Coronary artery (tissue), 2 donors: ENCODE results near the gene MAGEA10.
"Not testable (repeated sequence)": the region's sequence is repeated elsewhere in the genome, so short reads cannot be mapped to it uniquely, and the experiment has no call there.

Experiments
- DNase-seq: peaks from one replicate; pipeline ENCODE4 v3.0.0-alpha.2; 2017; ENCODE audit warnings: low spot score
- H3K27ac ChIP-seq, 2 donors: fragments of 200-600 bp; sonication (generic); one replicate each; pipeline ENCODE4 v1.5.1; 2016 to 2019
- H3K4me3 ChIP-seq: fragments of 200-600 bp; sonication (generic); 2 replicates; pipeline ENCODE4 v1.5.1; 2016; ENCODE audit warnings: mild to moderate bottlenecking, moderate library complexity
- TF ChIP-seq, protein P1 (sequence below): fragments of 200-600 bp; sonication (generic); IDR thresholded peaks from one replicate; pipeline ENCODE4 v1.5.1; 2019; ENCODE audit warnings: antibody characterized with exemption

MAGEA10 gene

DNA sequence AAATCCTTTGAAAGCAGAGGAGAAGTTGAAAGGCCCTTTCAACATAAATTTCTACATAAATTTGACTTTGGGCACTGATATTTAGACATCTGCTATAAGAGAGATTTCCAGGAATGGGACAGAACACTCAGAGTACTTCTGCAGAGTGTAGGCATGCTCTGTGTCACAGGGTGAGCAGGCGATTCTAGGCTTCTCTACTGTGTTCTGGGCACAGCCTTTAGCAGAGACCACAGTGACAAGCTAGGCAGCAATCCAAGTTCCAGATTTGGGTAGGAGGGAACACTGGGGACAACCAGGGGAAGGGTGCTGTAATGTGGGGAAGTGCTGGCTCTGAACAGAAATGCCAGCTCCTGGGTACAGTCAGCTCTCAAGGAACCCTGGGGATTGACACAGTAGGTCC is 6.9 kb downstream of the MAGEA10 start:
- H3K4me3 ChIP-seq, result no peak overlapping the region
- TF ChIP-seq, protein P1, sequence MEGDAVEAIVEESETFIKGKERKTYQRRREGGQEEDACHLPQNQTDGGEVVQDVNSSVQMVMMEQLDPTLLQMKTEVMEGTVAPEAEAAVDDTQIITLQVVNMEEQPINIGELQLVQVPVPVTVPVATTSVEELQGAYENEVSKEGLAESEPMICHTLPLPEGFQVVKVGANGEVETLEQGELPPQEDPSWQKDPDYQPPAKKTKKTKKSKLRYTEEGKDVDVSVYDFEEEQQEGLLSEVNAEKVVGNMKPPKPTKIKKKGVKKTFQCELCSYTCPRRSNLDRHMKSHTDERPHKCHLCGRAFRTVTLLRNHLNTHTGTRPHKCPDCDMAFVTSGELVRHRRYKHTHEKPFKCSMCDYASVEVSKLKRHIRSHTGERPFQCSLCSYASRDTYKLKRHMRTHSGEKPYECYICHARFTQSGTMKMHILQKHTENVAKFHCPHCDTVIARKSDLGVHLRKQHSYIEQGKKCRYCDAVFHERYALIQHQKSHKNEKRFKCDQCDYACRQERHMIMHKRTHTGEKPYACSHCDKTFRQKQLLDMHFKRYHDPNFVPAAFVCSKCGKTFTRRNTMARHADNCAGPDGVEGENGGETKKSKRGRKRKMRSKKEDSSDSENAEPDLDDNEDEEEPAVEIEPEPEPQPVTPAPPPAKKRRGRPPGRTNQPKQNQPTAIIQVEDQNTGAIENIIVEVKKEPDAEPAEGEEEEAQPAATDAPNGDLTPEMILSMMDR, result no peak
- DNase-seq, result no peak
- H3K27ac ChIP-seq, result no peak overlapping the region

DNA sequence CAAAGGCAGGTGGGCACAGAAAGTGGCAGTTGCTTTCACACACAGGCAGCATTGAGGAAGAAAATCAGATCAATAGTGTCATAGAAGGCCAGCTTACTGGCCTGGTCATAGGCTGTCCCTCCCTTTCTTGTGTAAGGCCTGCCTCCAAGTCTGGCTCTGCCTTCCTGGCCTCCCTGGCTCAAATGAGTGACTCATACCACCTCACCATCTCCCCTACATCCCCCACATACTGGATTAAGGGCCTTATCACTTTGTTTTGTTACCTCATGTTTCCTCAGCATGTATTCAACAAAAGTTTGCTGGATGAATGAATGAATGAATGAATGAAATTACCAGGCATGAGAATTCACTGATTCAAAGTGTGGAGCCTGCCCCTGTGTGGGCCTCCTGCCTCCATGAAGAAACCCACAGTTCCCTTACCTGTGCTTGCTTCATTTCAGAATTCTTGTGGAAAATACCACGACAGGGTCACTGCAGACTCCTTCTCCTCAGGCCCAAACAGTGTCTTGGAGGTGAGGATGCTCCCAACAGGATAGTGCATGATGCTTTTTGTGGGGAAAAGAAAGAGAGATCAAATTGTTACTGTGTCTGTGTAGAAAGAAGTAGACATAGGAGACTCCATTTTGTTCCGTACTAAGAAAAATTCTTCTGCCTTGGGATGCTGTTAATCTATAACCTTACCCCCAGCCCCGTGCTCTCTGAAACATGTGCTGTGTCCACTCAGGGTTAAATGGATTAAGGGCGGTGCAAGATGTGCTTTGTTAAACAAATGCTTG is 9.1 kb downstream of the MAGEA10 start:
- not testable (repeated sequence) for DNase-seq, H3K27ac ChIP-seq

DNA sequence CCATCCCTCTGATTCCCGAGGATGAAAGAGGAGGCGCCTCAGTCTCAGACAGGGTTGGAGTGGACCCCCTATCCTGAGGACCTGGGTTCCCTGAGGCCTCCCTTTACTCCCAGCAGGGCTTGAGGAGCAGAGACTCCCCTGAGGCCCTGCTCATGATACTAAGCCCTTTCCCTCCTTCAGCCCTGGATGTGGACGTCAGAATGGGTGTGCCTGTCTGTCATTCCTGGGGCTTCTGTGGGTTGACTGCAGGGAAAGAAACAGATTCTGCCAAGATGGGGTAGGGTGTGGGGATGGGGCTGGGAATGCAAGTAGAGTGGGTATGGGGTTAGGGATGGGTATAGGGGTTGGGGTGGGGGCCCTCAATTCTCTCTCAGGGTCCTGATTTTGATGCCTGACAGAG is 21.1 kb downstream of the MAGEA10 start:
- H3K4me3 ChIP-seq, result no peak overlapping the region
- TF ChIP-seq, protein P1, result no peak
- no peak overlapping the region for H3K27ac ChIP-seq
- DNase-seq, result no peak

More for the DNA sequence above, 9.1 kb downstream of the MAGEA10 start:
- not testable (repeated sequence) for H3K4me3 ChIP-seq

DNA sequence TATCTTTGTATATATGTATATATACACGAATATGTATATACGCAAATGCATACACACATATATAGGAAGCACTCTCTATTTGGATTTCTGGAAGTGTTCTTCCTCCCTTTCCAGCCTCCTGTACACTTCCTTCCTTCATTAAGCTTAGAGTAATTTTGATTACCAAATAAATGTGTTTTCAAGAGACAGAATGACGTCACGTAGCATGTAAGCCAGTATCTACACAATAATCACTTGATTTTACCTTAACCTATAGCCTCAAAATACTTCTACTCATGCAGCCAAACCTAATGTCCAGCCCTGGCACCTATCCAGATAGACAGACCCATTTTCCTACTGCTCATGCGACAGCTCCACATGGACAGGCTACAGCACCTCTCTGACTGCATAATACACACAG is 29.9 kb downstream of the MAGEA10 start:
- Histone ChIP-seq H3K27ac (no peak overlapping the region), H3K4me3 (no peak overlapping the region)
- TF ChIP-seq, protein P1, result no peak
- DNase-seq, result no peak

DNA sequence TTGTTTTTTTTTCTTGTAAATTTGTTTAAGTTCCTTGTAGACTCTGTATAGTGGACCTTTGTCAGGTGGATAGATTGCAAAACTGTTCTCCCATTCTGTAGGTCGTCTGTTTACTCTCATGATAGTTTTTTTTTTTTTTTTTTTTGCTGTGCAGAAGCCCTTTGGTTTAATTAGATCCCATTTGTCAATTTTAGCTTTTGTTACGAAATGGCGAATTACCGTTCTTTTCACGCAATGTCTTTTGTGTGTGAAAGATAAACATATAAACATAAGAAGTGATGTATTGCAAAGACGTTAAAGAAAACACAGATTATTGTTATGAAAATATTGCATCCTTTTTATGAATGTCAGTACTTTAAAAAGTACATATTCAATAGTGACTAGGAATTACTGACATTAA is 34.5 kb downstream of the MAGEA10 start:
- TF ChIP-seq, protein P1, result no peak
- no peak overlapping the region for H3K4me3 ChIP-seq
- H3K27ac ChIP-seq, result no peak overlapping the region
- no peak for DNase-seq

DNA sequence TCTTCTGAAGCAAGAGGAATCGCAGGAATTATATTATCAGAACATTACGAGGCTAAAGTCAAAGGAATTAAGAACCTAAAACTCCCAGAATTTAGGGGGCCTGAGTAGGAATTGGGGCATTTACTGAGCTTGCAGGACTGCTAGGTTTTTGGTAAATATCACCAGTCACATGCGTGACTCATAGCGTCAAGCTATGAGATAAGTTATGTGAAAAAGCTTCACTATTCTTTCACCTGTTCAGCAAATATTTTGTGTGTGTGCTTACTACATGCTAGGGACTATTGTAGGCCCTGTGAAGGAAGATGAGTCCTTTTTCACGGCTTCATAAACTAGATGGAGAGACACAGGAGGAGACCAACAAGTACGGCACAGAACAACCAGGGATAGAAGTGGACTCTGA is 52.2 kb downstream of the MAGEA10 start:
- DNase-seq, result no peak
- H3K4me3 ChIP-seq, result no peak overlapping the region
- TF ChIP-seq, protein P1, result no peak
- no peak overlapping the region for H3K27ac ChIP-seq
